SK-N-MC (cell line): Measurements from ENCODE around the gene RAB30.

Experiments used
- DNase-seq: peaks from one replicate; pipeline ENCODE4 v3.0.0-alpha.2; 2011; ENCODE audit warnings: low read depth, low spot score
- H3K27ac ChIP-seq: fragments of 200-600 bp; sonication (generic); 2 replicates; pipeline ENCODE4 v1.5.1; 2016; ENCODE audit warnings: mixed run types
- H3K36me3 ChIP-seq: fragments of 200-600 bp; sonication (generic); 2 replicates; pipeline ENCODE4 v1.6.1; 2017; ENCODE audit warnings: antibody characterized with exemption, low read length, mixed read lengths; ENCODE audit not compliant: insufficient read depth
- H3K4me3 ChIP-seq: fragments of 200-600 bp; sonication (generic); 2 replicates; pipeline ENCODE4 v1.5.1; 2016
- H3K9ac ChIP-seq: fragments of 200-600 bp; sonication (generic); 2 replicates; pipeline ENCODE4 v1.8.0; 2017; ENCODE audit warnings: mixed run types, mixed read lengths; ENCODE audit not compliant: insufficient read length
- H3K9me3 ChIP-seq: fragments of 200-600 bp; sonication (generic); 2 replicates; pipeline ENCODE4 v1.6.1; 2017; ENCODE audit warnings: low read depth, mild to moderate bottlenecking, antibody characterized with exemption, low read length, moderate library complexity, mixed read lengths
- EZH2 ChIP-seq: fragments of 200-600 bp; sonication (generic); IDR thresholded peaks from one replicate; pipeline ENCODE4 v1.6.1; 2017; ENCODE audit warnings: antibody characterized with exemption
- FOXP2 ChIP-seq: optimal IDR thresholded peaks from 2 replicates; pipeline ENCODE3; 2011; ENCODE audit warnings: mild to moderate bottlenecking, moderate library complexity; ENCODE audit not compliant: insufficient read depth; ENCODE audit errors: extremely low read length, control extremely low read depth
- POLR2AphosphoS5 ChIP-seq: IDR thresholded peaks from 2 replicates; pipeline ENCODE4 v1.6.1; 2012; ENCODE audit warnings: mild to moderate bottlenecking, low read depth, low read length, borderline replicate concordance

Gene RAB30

DNA sequence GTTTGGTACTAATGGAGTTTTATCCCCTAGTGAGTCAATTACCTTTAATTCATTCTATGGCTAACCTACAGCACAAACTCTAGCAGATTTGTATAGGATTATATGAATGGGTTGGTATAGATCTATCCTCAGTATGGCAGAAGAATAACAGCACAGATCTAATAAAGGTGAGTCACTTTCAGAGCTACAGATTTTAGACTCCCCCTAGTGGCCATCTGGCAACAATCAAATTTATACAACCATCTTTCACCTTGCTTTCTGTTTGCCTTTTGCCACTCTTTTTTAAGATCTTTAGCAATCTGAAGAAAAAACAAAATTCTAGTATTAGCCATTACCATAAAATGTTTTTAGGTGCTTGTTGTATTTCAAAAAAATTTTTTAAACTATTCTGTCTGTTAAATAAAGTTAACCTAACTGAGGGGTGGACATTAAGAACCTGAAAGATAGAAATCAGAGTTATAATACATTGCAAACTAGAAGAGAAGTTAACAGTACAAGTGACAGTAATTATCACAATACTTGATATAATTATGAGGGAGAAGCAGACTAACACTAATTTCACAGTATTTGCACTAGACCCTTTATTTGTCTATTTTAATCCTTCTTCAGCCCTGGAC is 144.3 kb downstream of the RAB30 start:
- Histone ChIP-seq H3K36me3 (peaks cover 59% of the 10 kb centered on the region), H3K4me3 (no peak overlapping the region), H3K9me3 (no peaks in the 10 kb centered on the region), H3K9ac (no peak overlapping the region), H3K27ac (no peak overlapping the region)
- peak; percentile 24 for DNase-seq
- TF ChIP-seq POLR2AphosphoS5 (no peak), FOXP2 (no peak)

DNA sequence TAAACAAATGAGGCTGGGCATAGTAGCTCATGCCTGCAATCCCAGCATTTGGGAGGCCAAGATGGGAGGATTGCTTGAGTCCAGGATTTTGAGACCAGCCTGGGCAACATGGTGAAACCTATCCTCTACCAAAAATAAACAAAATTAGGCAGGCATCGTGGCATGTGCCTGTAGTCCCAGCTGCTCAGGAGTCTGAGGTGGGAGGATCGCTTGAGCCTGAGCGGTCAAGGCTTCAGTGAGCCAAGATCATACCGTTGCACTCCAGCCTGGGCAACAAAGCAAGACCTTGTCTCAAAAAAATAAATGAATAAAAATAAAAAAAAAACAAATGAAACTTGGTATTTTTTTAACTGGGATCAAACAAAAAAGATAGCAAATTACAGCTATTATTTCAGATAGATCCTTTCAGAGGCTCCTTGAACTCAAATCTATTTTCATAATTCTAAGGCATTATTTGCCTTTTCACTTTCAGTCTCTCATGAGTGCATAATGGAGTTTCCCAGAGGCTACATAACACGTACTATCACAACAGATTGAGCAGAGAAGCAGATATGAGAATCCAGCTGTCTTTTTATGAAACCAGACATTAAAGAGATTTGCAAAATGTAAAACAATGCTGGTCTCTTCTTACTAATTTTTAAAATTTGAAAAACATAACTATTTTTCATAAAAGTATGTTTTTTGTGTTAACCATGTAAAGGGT is 147.0 kb downstream of the RAB30 start:
- no peaks in the 10 kb centered on the region for H3K9me3 ChIP-seq
- H3K9ac ChIP-seq, result no peak overlapping the region
- no peak overlapping the region for H3K4me3 ChIP-seq
- H3K36me3 ChIP-seq, result peaks cover 54% of the 10 kb centered on the region
- no peak overlapping the region for H3K27ac ChIP-seq
- TF ChIP-seq EZH2, result no peak
- no peak for TF ChIP-seq FOXP2
- no peak for TF ChIP-seq POLR2AphosphoS5
- no peak for DNase-seq
